Measurements from ENCODE around the gene HORMAD2. TPM values are rescaled to one million over a fixed set of nuclear protein-coding genes. Genes with fewer than 3 reads are reported as not detected.

HORMAD2 gene
- total and polyA plus RNA-seq, 9 of the 15 experiments (the other 6 are each of a cell fraction or from before 2014, with no cell fraction given): not detected

DNA sequence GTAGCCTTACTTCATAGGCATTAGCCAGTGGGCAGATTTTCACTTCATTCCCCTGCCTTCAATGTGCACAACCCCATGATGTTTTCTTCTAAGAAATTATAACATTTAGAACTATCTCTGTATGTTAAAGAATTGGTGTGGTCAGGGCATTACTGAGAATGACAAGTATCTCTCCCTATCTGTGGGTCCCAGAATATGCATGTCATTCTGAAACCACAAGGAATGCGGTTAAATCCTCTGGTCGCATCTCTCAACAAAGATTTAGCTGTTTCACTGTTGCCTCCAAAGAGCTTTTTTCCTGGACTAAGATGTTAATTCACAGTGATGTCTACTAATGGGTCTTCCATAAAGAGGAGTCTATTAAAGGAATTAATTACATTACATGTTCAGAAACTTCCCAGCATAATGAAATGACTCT lies 103.6 kb downstream of the HORMAD2 start:
- no peaks in the 10 kb centered on the region for H4K20me1 ChIP-seq (replicated peaks; ENCODE audit: control insufficient read depth, insufficient read depth, low read length)
- no TSS peak for BruUV-seq (replicated peaks)
- WGBS (ENCODE audit: insufficient coverage, low coverage, missing lambda C conversion rate): 0% methylated on average over 2 of the region's 2 CpGs
- no peak overlapping the region for H2AFZ ChIP-seq (ENCODE audit: low read depth, low read length)
- peak; percentile 75 for FAIRE-seq
- no peaks in the 10 kb centered on the region for H3K9me1 ChIP-seq (ENCODE audit: control insufficient read depth, insufficient read depth, low read length)
- H3K79me2 ChIP-seq (ENCODE audit: control insufficient read depth, insufficient read depth, low read length): no peaks in the 10 kb centered on the region
- ChIA-PET CTCF (ENCODE audit: low intra/inter-chr PET ratio) (no interaction called here), POLR2A (interaction anchor here (0.6 to 0.9 kb wide), 5 partner anchors 11 to 1315 kb away, joined by 3 read pairs; no protein-coding TSS in a partner anchor)
- H3K4me1 ChIP-seq (replicated peaks in 1 of 2; ENCODE audit: control insufficient read depth in 2 of 2, insufficient read depth in 2 of 2, low read length in 2 of 2): peaks cover 0 to 14% of the 10 kb centered on the region in 2 experiments; a peak in 4 of 5 replicates
- no peaks in the 10 kb centered on the region; a peak in 1 of 5 replicates for H3K27me3 ChIP-seq (ENCODE audit: control insufficient read depth in 2 of 2, insufficient read depth in 2 of 2, low read length in 2 of 2)
- in situ Hi-C loops (cut with MboI): no loop called here
- intact Hi-C loops (cut with micrococcal nuclease): loop anchor here (5.0 kb wide), 1 partner anchor 33 kb away; no protein-coding TSS in a partner anchor
- H3K9ac ChIP-seq (ENCODE audit: insufficient read depth in 1 of 2, low read depth in 2 of 2, low read length in 2 of 2): no peak overlapping the region
- DNase-seq (ENCODE audit: extremely low read depth in 1 of 4, low spot score in 3 of 4): peak; percentile 29 to 63 (median 36)
- no peak overlapping the region for H3K4me3 ChIP-seq
- no peak overlapping the region for H3K4me2 ChIP-seq (ENCODE audit: insufficient read depth, low read length)
- no peak overlapping the region for H3K27ac ChIP-seq (ENCODE audit: extremely low read depth, low read depth, low read length)
- no peaks in the 10 kb centered on the region for H3K9me3 ChIP-seq (replicated peaks; ENCODE audit: control insufficient read depth, insufficient read depth, low read depth, low read length)
- H3K36me3 ChIP-seq (ENCODE audit: control insufficient read depth, insufficient read depth, low read length): no peaks in the 10 kb centered on the region
- peak; percentile 80 for ATAC-seq
- TF ChIP-seq DNMT1 (IDR thresholded peaks at IDR 0.05): no peak
- TF ChIP-seq, protein P1, sequence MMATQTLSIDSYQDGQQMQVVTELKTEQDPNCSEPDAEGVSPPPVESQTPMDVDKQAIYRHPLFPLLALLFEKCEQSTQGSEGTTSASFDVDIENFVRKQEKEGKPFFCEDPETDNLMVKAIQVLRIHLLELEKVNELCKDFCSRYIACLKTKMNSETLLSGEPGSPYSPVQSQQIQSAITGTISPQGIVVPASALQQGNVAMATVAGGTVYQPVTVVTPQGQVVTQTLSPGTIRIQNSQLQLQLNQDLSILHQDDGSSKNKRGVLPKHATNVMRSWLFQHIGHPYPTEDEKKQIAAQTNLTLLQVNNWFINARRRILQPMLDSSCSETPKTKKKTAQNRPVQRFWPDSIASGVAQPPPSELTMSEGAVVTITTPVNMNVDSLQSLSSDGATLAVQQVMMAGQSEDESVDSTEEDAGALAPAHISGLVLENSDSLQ (IDR thresholded peaks at IDR 0.05): peak; percentile 55
- TF ChIP-seq HMGN3 (IDR thresholded peaks at IDR 0.05; ENCODE audit: borderline replicate concordance, extremely low read depth, insufficient read length, low read depth, low read length): no peak
- peak; percentile 78 for TF ChIP-seq SMARCA4 (IDR thresholded peaks at IDR 0.05)
- TF ChIP-seq NRF1 (conservative IDR thresholded peaks at IDR 0.05 in 1 of 2, IDR thresholded peaks at IDR 0.05 in 1 of 2): no peak
- TF ChIP-seq HCFC1 (IDR thresholded peaks at IDR 0.05; ENCODE audit: low read depth, low read length): no peak
- no peak for TF ChIP-seq KAT8 (IDR thresholded peaks at IDR 0.05; ENCODE audit: low read depth)
- TF ChIP-seq SRSF1 (IDR thresholded peaks at IDR 0.05; ENCODE audit: low read depth, low read length): no peak
- TF ChIP-seq DMBX1 (CRISPR knock-in tag; IDR thresholded peaks at IDR 0.05; ENCODE audit: borderline replicate concordance): peak; percentile 49; the same call in 1 of the 2 replicates
- TF ChIP-seq POLR2B (IDR thresholded peaks at IDR 0.05; ENCODE audit: low read depth, partially characterized antibody): no peak
- TF ChIP-seq MCM7 (IDR thresholded peaks at IDR 0.05): no peak
- TF ChIP-seq, protein P2, sequence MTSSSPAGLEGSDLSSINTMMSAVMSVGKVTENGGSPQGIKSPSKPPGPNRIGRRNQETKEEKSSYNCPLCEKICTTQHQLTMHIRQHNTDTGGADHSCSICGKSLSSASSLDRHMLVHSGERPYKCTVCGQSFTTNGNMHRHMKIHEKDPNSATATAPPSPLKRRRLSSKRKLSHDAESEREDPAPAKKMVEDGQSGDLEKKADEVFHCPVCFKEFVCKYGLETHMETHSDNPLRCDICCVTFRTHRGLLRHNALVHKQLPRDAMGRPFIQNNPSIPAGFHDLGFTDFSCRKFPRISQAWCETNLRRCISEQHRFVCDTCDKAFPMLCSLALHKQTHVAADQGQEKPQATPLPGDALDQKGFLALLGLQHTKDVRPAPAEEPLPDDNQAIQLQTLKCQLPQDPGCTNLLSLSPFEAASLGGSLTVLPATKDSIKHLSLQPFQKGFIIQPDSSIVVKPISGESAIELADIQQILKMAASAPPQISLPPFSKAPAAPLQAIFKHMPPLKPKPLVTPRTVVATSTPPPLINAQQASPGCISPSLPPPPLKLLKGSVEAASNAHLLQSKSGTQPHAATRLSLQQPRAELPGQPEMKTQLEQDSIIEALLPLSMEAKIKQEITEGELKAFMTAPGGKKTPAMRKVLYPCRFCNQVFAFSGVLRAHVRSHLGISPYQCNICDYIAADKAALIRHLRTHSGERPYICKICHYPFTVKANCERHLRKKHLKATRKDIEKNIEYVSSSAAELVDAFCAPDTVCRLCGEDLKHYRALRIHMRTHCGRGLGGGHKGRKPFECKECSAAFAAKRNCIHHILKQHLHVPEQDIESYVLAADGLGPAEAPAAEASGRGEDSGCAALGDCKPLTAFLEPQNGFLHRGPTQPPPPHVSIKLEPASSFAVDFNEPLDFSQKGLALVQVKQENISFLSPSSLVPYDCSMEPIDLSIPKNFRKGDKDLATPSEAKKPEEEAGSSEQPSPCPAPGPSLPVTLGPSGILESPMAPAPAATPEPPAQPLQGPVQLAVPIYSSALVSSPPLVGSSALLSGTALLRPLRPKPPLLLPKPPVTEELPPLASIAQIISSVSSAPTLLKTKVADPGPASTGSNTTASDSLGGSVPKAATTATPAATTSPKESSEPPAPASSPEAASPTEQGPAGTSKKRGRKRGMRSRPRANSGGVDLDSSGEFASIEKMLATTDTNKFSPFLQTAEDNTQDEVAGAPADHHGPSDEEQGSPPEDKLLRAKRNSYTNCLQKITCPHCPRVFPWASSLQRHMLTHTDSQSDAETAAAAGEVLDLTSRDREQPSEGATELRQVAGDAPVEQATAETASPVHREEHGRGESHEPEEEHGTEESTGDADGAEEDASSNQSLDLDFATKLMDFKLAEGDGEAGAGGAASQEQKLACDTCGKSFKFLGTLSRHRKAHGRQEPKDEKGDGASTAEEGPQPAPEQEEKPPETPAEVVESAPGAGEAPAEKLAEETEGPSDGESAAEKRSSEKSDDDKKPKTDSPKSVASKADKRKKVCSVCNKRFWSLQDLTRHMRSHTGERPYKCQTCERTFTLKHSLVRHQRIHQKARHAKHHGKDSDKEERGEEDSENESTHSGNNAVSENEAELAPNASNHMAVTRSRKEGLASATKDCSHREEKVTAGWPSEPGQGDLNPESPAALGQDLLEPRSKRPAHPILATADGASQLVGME (CRISPR knock-in tag; IDR thresholded peaks at IDR 0.05): no peak
- no peak for TF ChIP-seq ARNT (IDR thresholded peaks at IDR 0.05)
- peak; percentile 97 to 98 for TF ChIP-seq KDM1A (IDR thresholded peaks at IDR 0.05)
- peak; percentile 74; the same call in 1 of the 2 replicates for TF ChIP-seq MAFF (IDR thresholded peaks at IDR 0.05; ENCODE audit: low read length)
- TF ChIP-seq POLR2AphosphoS5 (IDR thresholded peaks at IDR 0.05; ENCODE audit: control insufficient read depth, insufficient read depth, low read depth, low read length): no peak
